ENCODE results near the gene CYP27B1. TPM values are rescaled to one million over a fixed set of nuclear protein-coding genes. Genes with fewer than 3 reads are reported as not detected.

The CYP27B1 gene
- total and polyA plus RNA-seq, 2 experiments from 2014 or later = 1.1 to 2.7 TPM

DNA sequence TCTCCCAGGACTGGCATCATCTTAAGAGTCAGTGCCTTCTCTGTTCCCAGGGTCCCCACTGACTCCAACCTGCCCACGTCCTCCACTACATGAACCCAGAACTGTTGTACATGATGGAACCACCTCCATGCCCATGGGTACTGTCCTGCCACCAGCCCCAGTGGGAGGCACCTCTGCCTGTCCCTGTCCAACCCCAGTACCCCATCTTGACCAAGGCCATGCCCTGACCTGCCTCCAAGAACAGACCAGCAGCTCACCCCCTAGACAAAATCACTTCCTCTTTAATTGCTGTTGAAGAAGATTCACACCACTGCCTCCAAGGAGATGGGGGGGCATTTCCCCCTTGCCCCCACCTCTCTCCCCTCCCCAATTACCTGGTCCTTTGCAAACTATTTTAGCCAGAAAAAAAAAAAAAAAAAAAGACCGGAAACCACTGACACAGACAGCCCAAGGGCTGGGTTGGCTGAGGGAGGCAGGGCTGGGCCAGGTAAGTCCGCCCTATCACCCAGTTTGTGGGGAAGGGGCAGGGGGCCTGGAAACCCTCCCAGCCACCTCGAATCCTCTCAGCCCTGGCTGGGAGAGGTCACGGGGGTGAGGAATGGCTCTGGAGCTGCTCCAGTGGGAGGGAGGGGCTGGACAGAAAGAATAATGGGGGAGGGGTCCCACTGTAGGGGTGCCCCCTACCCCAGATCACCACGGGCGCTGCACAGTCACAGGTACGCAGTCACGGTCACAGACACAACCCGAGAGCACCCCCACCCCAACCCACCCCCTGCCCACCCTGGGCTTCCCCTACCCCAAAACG lies 41.7 kb downstream of the CYP27B1 start:
- Histone ChIP-seq H3K36me3 (ENCODE audit: insufficient read depth) (no peaks in the 10 kb centered on the region), H3K4me3 (0 out of 2 replicates have a peak overlapping the region, but pooled peaks have one; percentile 30), H3K79me2 (replicated peaks; ENCODE audit: insufficient read depth) (no peaks in the 10 kb centered on the region), H3F3A (replicated peaks; ENCODE audit: low read depth) (no peaks in the 10 kb centered on the region), H3K27me3 (ENCODE audit: insufficient read depth) (peaks cover 72% of the 10 kb centered on the region), H3K27ac (ENCODE audit: low read depth) (no peak overlapping the region), H4K20me1 (replicated peaks; ENCODE audit: insufficient read depth) (no peaks in the 10 kb centered on the region; the same call in 1 of the 2 replicates), H2AFZ (no peak overlapping the region; the same call in 1 of the 2 replicates), H3K4me1 (ENCODE audit: insufficient read depth) (no peaks in the 10 kb centered on the region), H3K4me2 (peak overlapping the region; percentile 48; the same call in 1 of the 2 replicates), H3K9me2 (ENCODE audit: insufficient read depth) (no peaks in the 10 kb centered on the region)
- TF ChIP-seq NANOG (IDR thresholded peaks at IDR 0.05; ENCODE audit: borderline replicate concordance) = no peak
- TF ChIP-seq POLR2AphosphoS5 (IDR thresholded peaks at IDR 0.05; ENCODE audit: low read depth) = no peak
- TF ChIP-seq EZH2 (IDR thresholded peaks at IDR 0.05; ENCODE audit: low read depth, unreplicated experiment) = no peak
- no peak for TF ChIP-seq STAT1 (IDR thresholded peaks at IDR 0.05; ENCODE audit: unreplicated experiment)
- TF ChIP-seq ZNF114 (CRISPR knock-in tag; IDR thresholded peaks at IDR 0.05) = no peak
- TF ChIP-seq, protein P1, sequence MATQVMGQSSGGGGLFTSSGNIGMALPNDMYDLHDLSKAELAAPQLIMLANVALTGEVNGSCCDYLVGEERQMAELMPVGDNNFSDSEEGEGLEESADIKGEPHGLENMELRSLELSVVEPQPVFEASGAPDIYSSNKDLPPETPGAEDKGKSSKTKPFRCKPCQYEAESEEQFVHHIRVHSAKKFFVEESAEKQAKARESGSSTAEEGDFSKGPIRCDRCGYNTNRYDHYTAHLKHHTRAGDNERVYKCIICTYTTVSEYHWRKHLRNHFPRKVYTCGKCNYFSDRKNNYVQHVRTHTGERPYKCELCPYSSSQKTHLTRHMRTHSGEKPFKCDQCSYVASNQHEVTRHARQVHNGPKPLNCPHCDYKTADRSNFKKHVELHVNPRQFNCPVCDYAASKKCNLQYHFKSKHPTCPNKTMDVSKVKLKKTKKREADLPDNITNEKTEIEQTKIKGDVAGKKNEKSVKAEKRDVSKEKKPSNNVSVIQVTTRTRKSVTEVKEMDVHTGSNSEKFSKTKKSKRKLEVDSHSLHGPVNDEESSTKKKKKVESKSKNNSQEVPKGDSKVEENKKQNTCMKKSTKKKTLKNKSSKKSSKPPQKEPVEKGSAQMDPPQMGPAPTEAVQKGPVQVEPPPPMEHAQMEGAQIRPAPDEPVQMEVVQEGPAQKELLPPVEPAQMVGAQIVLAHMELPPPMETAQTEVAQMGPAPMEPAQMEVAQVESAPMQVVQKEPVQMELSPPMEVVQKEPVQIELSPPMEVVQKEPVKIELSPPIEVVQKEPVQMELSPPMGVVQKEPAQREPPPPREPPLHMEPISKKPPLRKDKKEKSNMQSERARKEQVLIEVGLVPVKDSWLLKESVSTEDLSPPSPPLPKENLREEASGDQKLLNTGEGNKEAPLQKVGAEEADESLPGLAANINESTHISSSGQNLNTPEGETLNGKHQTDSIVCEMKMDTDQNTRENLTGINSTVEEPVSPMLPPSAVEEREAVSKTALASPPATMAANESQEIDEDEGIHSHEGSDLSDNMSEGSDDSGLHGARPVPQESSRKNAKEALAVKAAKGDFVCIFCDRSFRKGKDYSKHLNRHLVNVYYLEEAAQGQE (IDR thresholded peaks at IDR 0.05; ENCODE audit: unreplicated experiment) = no peak
- TF ChIP-seq JUNB (IDR thresholded peaks at IDR 0.05; ENCODE audit: unreplicated experiment) = no peak
- no peak for TF ChIP-seq ZNF331 (CRISPR knock-in tag; IDR thresholded peaks at IDR 0.05; ENCODE audit: low read depth)
- TF ChIP-seq CREB1 (CRISPR knock-in tag; IDR thresholded peaks at IDR 0.05; ENCODE audit: low read depth) = no peak
- TF ChIP-seq, protein P2, sequence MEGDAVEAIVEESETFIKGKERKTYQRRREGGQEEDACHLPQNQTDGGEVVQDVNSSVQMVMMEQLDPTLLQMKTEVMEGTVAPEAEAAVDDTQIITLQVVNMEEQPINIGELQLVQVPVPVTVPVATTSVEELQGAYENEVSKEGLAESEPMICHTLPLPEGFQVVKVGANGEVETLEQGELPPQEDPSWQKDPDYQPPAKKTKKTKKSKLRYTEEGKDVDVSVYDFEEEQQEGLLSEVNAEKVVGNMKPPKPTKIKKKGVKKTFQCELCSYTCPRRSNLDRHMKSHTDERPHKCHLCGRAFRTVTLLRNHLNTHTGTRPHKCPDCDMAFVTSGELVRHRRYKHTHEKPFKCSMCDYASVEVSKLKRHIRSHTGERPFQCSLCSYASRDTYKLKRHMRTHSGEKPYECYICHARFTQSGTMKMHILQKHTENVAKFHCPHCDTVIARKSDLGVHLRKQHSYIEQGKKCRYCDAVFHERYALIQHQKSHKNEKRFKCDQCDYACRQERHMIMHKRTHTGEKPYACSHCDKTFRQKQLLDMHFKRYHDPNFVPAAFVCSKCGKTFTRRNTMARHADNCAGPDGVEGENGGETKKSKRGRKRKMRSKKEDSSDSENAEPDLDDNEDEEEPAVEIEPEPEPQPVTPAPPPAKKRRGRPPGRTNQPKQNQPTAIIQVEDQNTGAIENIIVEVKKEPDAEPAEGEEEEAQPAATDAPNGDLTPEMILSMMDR (conservative IDR thresholded peaks at IDR 0.05; ENCODE audit: low read depth in 2 of 2) = no peak
- TF ChIP-seq, protein P3, sequence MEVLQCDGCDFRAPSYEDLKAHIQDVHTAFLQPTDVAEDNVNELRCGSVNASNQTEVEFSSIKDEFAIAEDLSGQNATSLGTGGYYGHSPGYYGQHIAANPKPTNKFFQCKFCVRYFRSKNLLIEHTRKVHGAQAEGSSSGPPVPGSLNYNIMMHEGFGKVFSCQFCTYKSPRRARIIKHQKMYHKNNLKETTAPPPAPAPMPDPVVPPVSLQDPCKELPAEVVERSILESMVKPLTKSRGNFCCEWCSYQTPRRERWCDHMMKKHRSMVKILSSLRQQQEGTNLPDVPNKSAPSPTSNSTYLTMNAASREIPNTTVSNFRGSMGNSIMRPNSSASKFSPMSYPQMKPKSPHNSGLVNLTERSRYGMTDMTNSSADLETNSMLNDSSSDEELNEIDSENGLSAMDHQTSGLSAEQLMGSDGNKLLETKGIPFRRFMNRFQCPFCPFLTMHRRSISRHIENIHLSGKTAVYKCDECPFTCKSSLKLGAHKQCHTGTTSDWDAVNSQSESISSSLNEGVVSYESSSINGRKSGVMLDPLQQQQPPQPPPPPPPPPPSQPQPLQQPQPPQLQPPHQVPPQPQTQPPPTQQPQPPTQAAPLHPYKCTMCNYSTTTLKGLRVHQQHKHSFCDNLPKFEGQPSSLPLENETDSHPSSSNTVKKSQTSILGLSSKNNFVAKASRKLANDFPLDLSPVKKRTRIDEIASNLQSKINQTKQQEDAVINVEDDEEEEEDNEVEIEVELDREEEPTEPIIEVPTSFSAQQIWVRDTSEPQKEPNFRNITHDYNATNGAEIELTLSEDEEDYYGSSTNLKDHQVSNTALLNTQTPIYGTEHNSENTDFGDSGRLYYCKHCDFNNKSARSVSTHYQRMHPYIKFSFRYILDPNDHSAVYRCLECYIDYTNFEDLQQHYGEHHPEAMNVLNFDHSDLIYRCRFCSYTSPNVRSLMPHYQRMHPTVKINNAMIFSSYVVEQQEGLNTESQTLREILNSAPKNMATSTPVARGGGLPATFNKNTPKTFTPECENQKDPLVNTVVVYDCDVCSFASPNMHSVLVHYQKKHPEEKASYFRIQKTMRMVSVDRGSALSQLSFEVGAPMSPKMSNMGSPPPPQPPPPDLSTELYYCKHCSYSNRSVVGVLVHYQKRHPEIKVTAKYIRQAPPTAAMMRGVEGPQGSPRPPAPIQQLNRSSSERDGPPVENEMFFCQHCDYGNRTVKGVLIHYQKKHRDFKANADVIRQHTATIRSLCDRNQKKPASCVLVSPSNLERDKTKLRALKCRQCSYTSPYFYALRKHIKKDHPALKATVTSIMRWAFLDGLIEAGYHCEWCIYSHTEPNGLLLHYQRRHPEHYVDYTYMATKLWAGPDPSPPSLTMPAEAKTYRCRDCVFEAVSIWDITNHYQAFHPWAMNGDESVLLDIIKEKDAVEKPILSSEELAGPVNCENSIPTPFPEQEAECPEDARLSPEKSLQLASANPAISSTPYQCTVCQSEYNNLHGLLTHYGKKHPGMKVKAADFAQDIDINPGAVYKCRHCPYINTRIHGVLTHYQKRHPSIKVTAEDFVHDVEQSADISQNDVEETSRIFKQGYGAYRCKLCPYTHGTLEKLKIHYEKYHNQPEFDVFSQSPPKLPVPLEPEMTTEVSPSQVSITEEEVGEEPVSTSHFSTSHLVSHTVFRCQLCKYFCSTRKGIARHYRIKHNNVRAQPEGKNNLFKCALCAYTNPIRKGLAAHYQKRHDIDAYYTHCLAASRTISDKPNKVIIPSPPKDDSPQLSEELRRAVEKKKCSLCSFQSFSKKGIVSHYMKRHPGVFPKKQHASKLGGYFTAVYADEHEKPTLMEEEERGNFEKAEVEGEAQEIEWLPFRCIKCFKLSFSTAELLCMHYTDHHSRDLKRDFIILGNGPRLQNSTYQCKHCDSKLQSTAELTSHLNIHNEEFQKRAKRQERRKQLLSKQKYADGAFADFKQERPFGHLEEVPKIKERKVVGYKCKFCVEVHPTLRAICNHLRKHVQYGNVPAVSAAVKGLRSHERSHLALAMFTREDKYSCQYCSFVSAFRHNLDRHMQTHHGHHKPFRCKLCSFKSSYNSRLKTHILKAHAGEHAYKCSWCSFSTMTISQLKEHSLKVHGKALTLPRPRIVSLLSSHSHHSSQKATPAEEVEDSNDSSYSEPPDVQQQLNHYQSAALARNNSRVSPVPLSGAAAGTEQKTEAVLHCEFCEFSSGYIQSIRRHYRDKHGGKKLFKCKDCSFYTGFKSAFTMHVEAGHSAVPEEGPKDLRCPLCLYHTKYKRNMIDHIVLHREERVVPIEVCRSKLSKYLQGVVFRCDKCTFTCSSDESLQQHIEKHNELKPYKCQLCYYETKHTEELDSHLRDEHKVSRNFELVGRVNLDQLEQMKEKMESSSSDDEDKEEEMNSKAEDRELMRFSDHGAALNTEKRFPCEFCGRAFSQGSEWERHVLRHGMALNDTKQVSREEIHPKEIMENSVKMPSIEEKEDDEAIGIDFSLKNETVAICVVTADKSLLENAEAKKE (CRISPR knock-in tag; IDR thresholded peaks at IDR 0.05) = no peak
- TF ChIP-seq, protein P4, sequence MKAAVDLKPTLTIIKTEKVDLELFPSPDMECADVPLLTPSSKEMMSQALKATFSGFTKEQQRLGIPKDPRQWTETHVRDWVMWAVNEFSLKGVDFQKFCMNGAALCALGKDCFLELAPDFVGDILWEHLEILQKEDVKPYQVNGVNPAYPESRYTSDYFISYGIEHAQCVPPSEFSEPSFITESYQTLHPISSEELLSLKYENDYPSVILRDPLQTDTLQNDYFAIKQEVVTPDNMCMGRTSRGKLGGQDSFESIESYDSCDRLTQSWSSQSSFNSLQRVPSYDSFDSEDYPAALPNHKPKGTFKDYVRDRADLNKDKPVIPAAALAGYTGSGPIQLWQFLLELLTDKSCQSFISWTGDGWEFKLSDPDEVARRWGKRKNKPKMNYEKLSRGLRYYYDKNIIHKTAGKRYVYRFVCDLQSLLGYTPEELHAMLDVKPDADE (IDR thresholded peaks at IDR 0.05) = no peak
- no peak for TF ChIP-seq EZH2phosphoT487 (IDR thresholded peaks at IDR 0.05; ENCODE audit: unreplicated experiment)
- Mint-ChIP-seq H3K9me3 (no peaks in the 10 kb centered on the region), H3K4me1 (peaks cover 15% of the 10 kb centered on the region), H3K27me3 (ENCODE audit: insufficient read depth, low read depth, poor library complexity) (peaks cover 68% of the 10 kb centered on the region), H3K27ac (no peak overlapping the region), H3K4me3 (peak overlapping the region; percentile 2; the same call in 2 of the 3 replicates), H3K36me3 (ENCODE audit: low read depth) (no peaks in the 10 kb centered on the region; the same call in 2 of the 3 replicates)
- peak; percentile 30 for DNase-seq (ENCODE audit: low spot score)
- peak; percentile 5; the same call in 1 of the 3 replicates for ATAC-seq
